Mesothelial cell of epicardium (in vitro differentiated cells): ENCODE data around the gene PREX1. TPM values are rescaled to one million over a fixed set of nuclear protein-coding genes. Genes with fewer than 3 reads are reported as not detected.
"Not testable (repeated sequence)": the region's sequence is repeated elsewhere in the genome, so short reads cannot be mapped to it uniquely, and the experiment has no call there.

ENCODE experiments used
- DNase-seq, 2 experiments: peaks; one replicate each; pipeline ENCODE4 v3.0.0; 2021; ENCODE audit warnings: low spot score in 2 of 2; ENCODE audit not compliant: unreplicated experiment in 2 of 2
- H3K27ac Mint-ChIP-seq: 2 replicates; pipeline ENCODE4 v1.8.0; 2021; ENCODE audit warnings: mixed read lengths
- H3K27me3 Mint-ChIP-seq: 2 replicates; pipeline ENCODE4 v1.8.0; 2021; ENCODE audit warnings: low read depth, mixed read lengths
- H3K36me3 Mint-ChIP-seq: 2 replicates; pipeline ENCODE4 v1.8.0; 2021; ENCODE audit warnings: mixed read lengths
- H3K4me1 Mint-ChIP-seq: 2 replicates; pipeline ENCODE4 v1.8.0; 2021; ENCODE audit warnings: mixed read lengths
- H3K4me3 Mint-ChIP-seq: 2 replicates; pipeline ENCODE4 v1.8.0; 2021; ENCODE audit warnings: mild to moderate bottlenecking, moderate library complexity, mixed read lengths
- H3K9me3 Mint-ChIP-seq: 2 replicates; pipeline ENCODE4 v1.8.0; 2021; ENCODE audit warnings: mixed read lengths
- CTCF ChIP-seq: fragments of 200-600 bp; sonication (generic); IDR thresholded peaks from one replicate; pipeline ENCODE4 v1.5.0; 2021; ENCODE audit warnings: antibody characterized with exemption; ENCODE audit not compliant: unreplicated experiment
- total RNA-seq: library from RNA; stranded (reverse); gene quantifications from 3 replicates; pipeline ENCODE4 v1.2.1, GENCODE V29; 2021

The PREX1 gene
- total RNA-seq, 1 donor from 2014 or later, result 8.3 TPM

DNA sequence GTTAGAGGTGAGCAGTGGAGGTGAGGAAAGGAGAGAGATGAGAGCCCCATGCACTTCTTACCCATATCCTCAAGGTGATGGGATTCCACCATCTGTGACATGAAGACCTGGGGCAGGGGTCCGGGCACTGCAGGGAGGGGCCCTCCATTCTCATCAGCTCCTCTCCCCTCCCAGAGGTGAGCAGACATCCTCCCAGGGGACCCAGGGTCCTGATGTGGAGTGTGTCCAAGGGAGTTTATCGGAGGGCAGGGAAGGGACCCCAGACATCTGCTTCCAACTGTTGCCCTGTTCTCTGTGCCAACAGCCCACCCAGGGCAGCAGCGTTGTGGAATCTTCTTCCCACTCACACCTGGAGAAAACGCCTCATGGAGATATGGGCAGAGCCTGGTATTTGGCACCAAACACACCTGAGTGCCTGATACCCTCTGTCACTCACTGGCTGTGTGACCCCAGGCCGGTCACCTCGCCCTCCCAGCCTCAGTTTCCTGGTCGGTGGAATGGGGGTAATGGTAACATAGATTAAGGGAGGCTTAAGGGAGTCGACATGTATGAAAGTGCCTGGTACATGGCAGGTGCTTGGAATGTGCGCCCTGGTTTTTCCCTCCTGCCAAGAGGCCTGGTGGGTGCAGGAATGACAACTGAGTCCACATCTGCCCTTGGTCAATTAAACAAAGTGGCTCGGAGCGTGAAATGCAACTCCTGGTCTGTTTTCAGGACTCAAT is 227.9 kb downstream of the PREX1 start:
- no peak for TF ChIP-seq CTCF
- Mint-ChIP-seq H3K4me3 (no peak overlapping the region), H3K27ac (no peak overlapping the region), H3K9me3 (peaks cover 8% of the 10 kb centered on the region), H3K36me3 (peaks cover 2% of the 10 kb centered on the region), H3K27me3 (no peaks in the 10 kb centered on the region), H3K4me1 (peaks cover 13% of the 10 kb centered on the region)
- DNase-seq, result peak in 1 of 2 experiments; percentile 5

DNA sequence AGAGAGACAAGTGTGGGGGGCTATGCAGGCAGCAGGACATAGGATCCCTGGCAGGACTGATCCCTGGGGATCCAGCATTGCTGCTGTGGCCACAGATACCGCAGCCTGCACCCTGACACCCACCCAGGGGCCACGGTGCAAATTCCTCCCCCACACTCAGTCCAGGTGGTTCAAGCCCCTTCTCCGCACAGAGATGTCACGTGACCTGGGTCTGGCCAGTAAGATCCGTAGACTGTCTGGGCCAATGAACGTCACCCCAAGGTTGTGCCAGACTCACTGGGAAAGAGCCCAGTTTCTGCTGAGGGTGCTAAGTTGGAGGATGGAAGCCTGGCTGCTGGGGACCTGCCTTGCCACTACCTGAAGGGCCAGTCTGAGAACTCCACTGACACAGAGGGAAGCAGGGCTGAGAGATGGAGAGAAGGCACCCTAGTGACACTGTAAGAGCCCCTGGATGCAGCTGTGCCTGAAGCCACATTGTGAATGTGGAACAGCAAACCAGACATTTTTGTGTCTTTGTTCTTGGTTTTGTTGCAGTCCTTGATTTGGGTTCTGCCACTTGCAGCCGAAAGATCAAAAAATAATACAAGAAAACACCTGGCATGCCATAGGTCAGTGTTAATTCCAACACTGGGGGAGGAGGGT is 228.6 kb downstream of the PREX1 start:
- Mint-ChIP-seq H3K27me3 (no peaks in the 10 kb centered on the region), H3K4me3 (no peak overlapping the region), H3K4me1 (peaks cover 13% of the 10 kb centered on the region), H3K9me3 (peaks cover 8% of the 10 kb centered on the region), H3K36me3 (peaks cover 2% of the 10 kb centered on the region), H3K27ac (no peak overlapping the region)
- peak in 1 of 2 experiments; percentile 10 for DNase-seq
- TF ChIP-seq CTCF, result no peak

DNA sequence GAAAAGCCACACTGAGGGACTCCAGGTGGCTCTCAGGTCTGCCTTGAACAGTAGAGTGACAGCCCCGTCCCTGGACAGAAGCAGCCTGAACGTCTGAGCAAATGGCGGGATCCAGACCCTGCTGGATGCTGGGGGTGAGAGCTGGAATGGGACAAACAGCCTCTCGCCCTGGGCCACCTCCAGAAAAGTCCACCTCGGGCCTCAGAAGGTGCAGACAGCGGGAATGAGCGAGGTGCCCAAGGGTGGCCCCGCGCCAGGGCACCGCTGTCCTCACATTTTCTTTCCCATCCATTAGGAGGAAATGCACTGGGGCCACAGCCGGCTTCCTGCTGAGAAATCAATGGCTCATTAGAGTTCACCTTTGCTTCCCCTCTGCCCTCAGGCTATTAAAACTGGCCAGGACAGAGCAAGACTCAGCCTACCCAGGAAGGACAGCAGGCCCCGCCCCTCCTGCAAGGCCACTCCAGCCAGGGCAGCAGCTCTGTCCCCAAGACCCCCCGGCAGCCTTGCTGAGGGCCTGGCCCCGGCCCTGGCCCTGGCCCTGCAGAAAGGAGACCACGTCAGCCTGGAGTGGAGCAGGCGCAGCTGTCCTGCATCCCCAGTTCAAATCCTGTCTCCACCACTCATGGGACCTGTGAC is 229.4 kb downstream of the PREX1 start:
- H3K27ac Mint-ChIP-seq, H3K36me3 Mint-ChIP-seq, H3K4me3 Mint-ChIP-seq, H3K27me3 Mint-ChIP-seq, H3K9me3 Mint-ChIP-seq, DNase-seq: not testable (repeated sequence)
- peaks cover 13% of the 10 kb centered on the region for H3K4me1 Mint-ChIP-seq

- no peak for DNase-seq
These were observed 230.1 kb downstream of the PREX1 start for GRCh38 chr20:48597521-48598302.

GRCh38 chr20:48596334-48596898 is 231.4 kb downstream of the PREX1 start:
- Mint-ChIP-seq H3K4me3 (no peak overlapping the region), H3K9me3 (no peaks in the 10 kb centered on the region), H3K27ac (no peak overlapping the region), H3K36me3 (no peaks in the 10 kb centered on the region), H3K4me1 (peaks cover 11% of the 10 kb centered on the region), H3K27me3 (peaks cover 2% of the 10 kb centered on the region)
- DNase-seq, result no peak
- no peak for TF ChIP-seq CTCF

More at GRCh38 chr20:48597521-48598302, 230.1 kb downstream of the PREX1 start:
- no peak for TF ChIP-seq CTCF
- Mint-ChIP-seq H3K9me3 (peaks cover 7% of the 10 kb centered on the region), H3K4me3 (no peak overlapping the region), H3K36me3 (peaks cover 2% of the 10 kb centered on the region), H3K4me1 (peaks cover 11% of the 10 kb centered on the region), H3K27me3 (peaks cover 2% of the 10 kb centered on the region), H3K27ac (no peak overlapping the region)
